Activated CD4-positive, alpha-beta T cell treated with anti-CD3 and anti-CD28 coated beads, Interleukin-2, amount 10 ng/mL, durations not matched to agents 24 days and 14 days (primary cell): ENCODE data around the gene ULBP2. TPM values are rescaled to one million over a fixed set of nuclear protein-coding genes. Genes with fewer than 3 reads are reported as not detected.
"Not testable (repeated sequence)": the region's sequence is repeated elsewhere in the genome, so short reads cannot be mapped to it uniquely, and the experiment has no call there.

ENCODE experiments used
- DNase-seq: peaks from one replicate; pipeline ENCODE4 v3.0.0; 2022
- H3K27ac Mint-ChIP-seq: one replicate; pipeline ENCODE4 v1.8.0; 2022; ENCODE audit warnings: mild to moderate bottlenecking, mixed read lengths
- H3K27me3 Mint-ChIP-seq: one replicate; pipeline ENCODE4 v1.8.0; 2022; ENCODE audit warnings: mixed read lengths
- H3K36me3 Mint-ChIP-seq: one replicate; pipeline ENCODE4 v1.8.0; 2022; ENCODE audit warnings: low read depth, mild to moderate bottlenecking, mixed read lengths
- H3K4me1 Mint-ChIP-seq: one replicate; pipeline ENCODE4 v1.8.0; 2021; ENCODE audit warnings: mixed read lengths
- H3K4me3 Mint-ChIP-seq: one replicate; pipeline ENCODE4 v1.8.0; 2022; ENCODE audit warnings: mild to moderate bottlenecking, moderate library complexity, mixed read lengths
- H3K9me3 Mint-ChIP-seq: one replicate; pipeline ENCODE4 v1.8.0; 2021; ENCODE audit warnings: mixed read lengths
- intact Hi-C: fragments of 100-400 bp; cut with micrococcal nuclease; formaldehyde crosslinking; loops from one replicate; pipeline ENCODE4 v1.15.1; 2023
- total RNA-seq: library from RNA; stranded (reverse); gene quantifications from 2 replicates; pipeline ENCODE4 v1.2.3, GENCODE V29; 2022

Gene ULBP2
- total RNA-seq, 1 donor from 2014 or later, result 0.40 TPM

GRCh38 chr6:149954328-149954983, 12.6 kb downstream of the ULBP2 start:
- DNase-seq, H3K4me3 Mint-ChIP-seq, H3K36me3 Mint-ChIP-seq, H3K9me3 Mint-ChIP-seq, intact Hi-C loops, H3K27ac Mint-ChIP-seq, H3K4me1 Mint-ChIP-seq: not testable (repeated sequence)
- H3K27me3 Mint-ChIP-seq, result peaks cover 78% of the 10 kb centered on the region

GRCh38 chr6:149954984-149955653, 13.3 kb downstream of the ULBP2 start:
- H3K27ac Mint-ChIP-seq, intact Hi-C loops, H3K9me3 Mint-ChIP-seq, H3K36me3 Mint-ChIP-seq, DNase-seq, H3K4me1 Mint-ChIP-seq: not testable (repeated sequence)
- Mint-ChIP-seq H3K4me3 (peak overlapping the region; percentile 37), H3K27me3 (peaks cover 77% of the 10 kb centered on the region)

- peaks cover 76% of the 10 kb centered on the region for H3K27me3 Mint-ChIP-seq
- H3K4me1 Mint-ChIP-seq, H3K4me3 Mint-ChIP-seq, H3K9me3 Mint-ChIP-seq, DNase-seq, intact Hi-C loops, H3K36me3 Mint-ChIP-seq, H3K27ac Mint-ChIP-seq: not testable (repeated sequence)
Measured at GRCh38 chr6:149955654-149956317, 14.0 kb downstream of the ULBP2 start.

- H3K27me3 Mint-ChIP-seq, result peaks cover 63% of the 10 kb centered on the region
- H3K27ac Mint-ChIP-seq, DNase-seq, H3K9me3 Mint-ChIP-seq, H3K4me3 Mint-ChIP-seq, intact Hi-C loops, H3K36me3 Mint-ChIP-seq: not testable (repeated sequence)
- peaks cover 16% of the 10 kb centered on the region for H3K4me1 Mint-ChIP-seq
Measured at GRCh38 chr6:149958124-149958523, 16.3 kb downstream of the ULBP2 start.

- H3K27ac Mint-ChIP-seq, H3K4me3 Mint-ChIP-seq, intact Hi-C loops, H3K36me3 Mint-ChIP-seq, DNase-seq, H3K9me3 Mint-ChIP-seq: not testable (repeated sequence)
- Mint-ChIP-seq H3K27me3 (peaks cover 66% of the 10 kb centered on the region), H3K4me1 (peaks cover 28% of the 10 kb centered on the region)
Measured at GRCh38 chr6:149959806-149960205, 18.0 kb downstream of the ULBP2 start.

- Mint-ChIP-seq H3K27ac (no peak overlapping the region), H3K4me3 (no peak overlapping the region), H3K27me3 (peaks cover 67% of the 10 kb centered on the region), H3K4me1 (peaks cover 30% of the 10 kb centered on the region), H3K36me3 (peaks cover 2% of the 10 kb centered on the region), H3K9me3 (no peaks in the 10 kb centered on the region)
- intact Hi-C loops, result no loop called here
- no peak for DNase-seq
Measured at GRCh38 chr6:149960488-149960887, 18.7 kb downstream of the ULBP2 start.

GRCh38 chr6:149961728-149962425, 20.1 kb downstream of the ULBP2 start:
- Mint-ChIP-seq H3K9me3 (no peaks in the 10 kb centered on the region), H3K27ac (no peak overlapping the region), H3K36me3 (peaks cover 2% of the 10 kb centered on the region), H3K4me1 (peaks cover 34% of the 10 kb centered on the region), H3K4me3 (no peak overlapping the region), H3K27me3 (peaks cover 67% of the 10 kb centered on the region)
- intact Hi-C loops, result no loop called here
- DNase-seq, result peak; percentile 71

- DNase-seq, result no peak
- H3K4me1 Mint-ChIP-seq, result peaks cover 34% of the 10 kb centered on the region
- intact Hi-C loops, result loop anchor here (1.0 kb wide), 2 partner anchors 21 to 39 kb away; no protein-coding TSS in a partner anchor
- H3K27me3 Mint-ChIP-seq, result peaks cover 72% of the 10 kb centered on the region
- peaks cover 2% of the 10 kb centered on the region for H3K36me3 Mint-ChIP-seq
- peak overlapping the region; percentile 89 for H3K27ac Mint-ChIP-seq
- H3K4me3 Mint-ChIP-seq, result peak overlapping the region; percentile 95
- H3K9me3 Mint-ChIP-seq, result no peaks in the 10 kb centered on the region
Measured at GRCh38 chr6:149962461-149963211, 20.8 kb downstream of the ULBP2 start.

- Mint-ChIP-seq H3K36me3 (peaks cover 2% of the 10 kb centered on the region), H3K4me3 (peak overlapping the region; percentile 95), H3K4me1 (peaks cover 35% of the 10 kb centered on the region), H3K27me3 (peaks cover 72% of the 10 kb centered on the region), H3K27ac (peak overlapping the region; percentile 89), H3K9me3 (no peaks in the 10 kb centered on the region)
- DNase-seq, result peak; percentile 85
- intact Hi-C loops, result loop anchor here (1.0 kb wide), 2 partner anchors 22 to 38 kb away; no protein-coding TSS in a partner anchor
Measured at GRCh38 chr6:149963212-149963461, 21.3 kb downstream of the ULBP2 start.

- intact Hi-C loops, result loop anchor here (1.0 kb wide), 2 partner anchors 22 to 38 kb away; no protein-coding TSS in a partner anchor
- Mint-ChIP-seq H3K27me3 (peaks cover 74% of the 10 kb centered on the region), H3K9me3 (no peaks in the 10 kb centered on the region), H3K4me3 (peak within 1 kb of the TSS; percentile 95), H3K4me1 (peaks cover 36% of the 10 kb centered on the region), H3K27ac (peak within 1 kb of the TSS; percentile 89), H3K36me3 (peaks cover 2% of the 10 kb centered on the region)
- DNase-seq, result peak; percentile 96
Measured at GRCh38 chr6:149963462-149964307, 21.9 kb downstream of the ULBP2 start, which contains the start of gene ULBP1. Gene ULBP1 (plus strand): TSS chr6:149963943. CDS start chr6:149964050, 107 bp downstream.

- H3K9me3 Mint-ChIP-seq, result no peaks in the 10 kb centered on the region
- H3K27me3 Mint-ChIP-seq, result peaks cover 74% of the 10 kb centered on the region
- H3K36me3 Mint-ChIP-seq, result peaks cover 2% of the 10 kb centered on the region
- H3K4me1 Mint-ChIP-seq, result peaks cover 33% of the 10 kb centered on the region
- peak overlapping the region; percentile 89 for H3K27ac Mint-ChIP-seq
- intact Hi-C loops, result no loop called here
- peak overlapping the region; percentile 95 for H3K4me3 Mint-ChIP-seq
- peak; percentile 78 for DNase-seq
Measured at GRCh38 chr6:149964308-149965193, 22.7 kb downstream of the ULBP2 start.
